Activated naive CD4-positive, alpha-beta T cell treated with anti-CD3 and anti-CD28 coated beads, Interleukin-2, amount 50 U/mL, for 24 hours (primary cell): ENCODE results near the gene MAP2K5.

Source experiments
- H3K27ac Mint-ChIP-seq: one replicate; pipeline ENCODE4 v1.8.0; 2021; ENCODE audit warnings: mild to moderate bottlenecking, mixed read lengths
- H3K27me3 Mint-ChIP-seq: one replicate; pipeline ENCODE4 v1.8.0; 2021; ENCODE audit warnings: mixed read lengths
- H3K36me3 Mint-ChIP-seq: one replicate; pipeline ENCODE4 v1.8.0; 2021; ENCODE audit warnings: mixed read lengths
- H3K4me1 Mint-ChIP-seq: one replicate; pipeline ENCODE4 v1.8.0; 2021; ENCODE audit warnings: mixed read lengths
- H3K4me3 Mint-ChIP-seq: one replicate; pipeline ENCODE4 v1.8.0; 2021; ENCODE audit warnings: mild to moderate bottlenecking, mixed read lengths
- H3K9me3 Mint-ChIP-seq: one replicate; pipeline ENCODE4 v1.8.0; 2021; ENCODE audit warnings: mixed read lengths

Gene MAP2K5

GRCh38 chr15:67785431-67785830 lies 242.9 kb downstream of the MAP2K5 start:
- H3K27ac Mint-ChIP-seq, result no peak overlapping the region
- H3K27me3 Mint-ChIP-seq, result no peaks in the 10 kb centered on the region
- no peak overlapping the region for H3K4me3 Mint-ChIP-seq
- H3K36me3 Mint-ChIP-seq, result peaks cover 15% of the 10 kb centered on the region
- H3K9me3 Mint-ChIP-seq, result no peaks in the 10 kb centered on the region
- H3K4me1 Mint-ChIP-seq, result peaks cover 25% of the 10 kb centered on the region

- Mint-ChIP-seq H3K4me1 (peaks cover 25% of the 10 kb centered on the region), H3K27ac (no peak overlapping the region), H3K4me3 (no peak overlapping the region), H3K27me3 (no peaks in the 10 kb centered on the region), H3K36me3 (peaks cover 18% of the 10 kb centered on the region), H3K9me3 (no peaks in the 10 kb centered on the region)
Measured at GRCh38 chr15:67786646-67787045, 244.1 kb downstream of the MAP2K5 start.

GRCh38 chr15:67788986-67789385 lies 246.5 kb downstream of the MAP2K5 start:
- Mint-ChIP-seq H3K27me3 (no peaks in the 10 kb centered on the region), H3K36me3 (peaks cover 29% of the 10 kb centered on the region), H3K4me1 (peaks cover 10% of the 10 kb centered on the region), H3K9me3 (no peaks in the 10 kb centered on the region), H3K4me3 (no peak overlapping the region), H3K27ac (no peak overlapping the region)

- H3K4me3 Mint-ChIP-seq, result no peak overlapping the region
- peaks cover 38% of the 10 kb centered on the region for H3K36me3 Mint-ChIP-seq
- H3K27me3 Mint-ChIP-seq, result no peaks in the 10 kb centered on the region
- H3K4me1 Mint-ChIP-seq, result no peaks in the 10 kb centered on the region
- H3K9me3 Mint-ChIP-seq, result no peaks in the 10 kb centered on the region
- H3K27ac Mint-ChIP-seq, result no peak overlapping the region
Measured at GRCh38 chr15:67790610-67791319, 248.3 kb downstream of the MAP2K5 start.

- Mint-ChIP-seq H3K36me3 (peaks cover 34% of the 10 kb centered on the region), H3K9me3 (no peaks in the 10 kb centered on the region), H3K27me3 (no peaks in the 10 kb centered on the region), H3K4me1 (no peaks in the 10 kb centered on the region), H3K4me3 (no peak overlapping the region), H3K27ac (no peak overlapping the region)
Measured at GRCh38 chr15:67792250-67792942, 249.9 kb downstream of the MAP2K5 start.

- Mint-ChIP-seq H3K27ac (no peak overlapping the region), H3K4me1 (no peaks in the 10 kb centered on the region), H3K36me3 (peaks cover 30% of the 10 kb centered on the region), H3K4me3 (no peak overlapping the region), H3K9me3 (no peaks in the 10 kb centered on the region), H3K27me3 (no peaks in the 10 kb centered on the region)
Measured at GRCh38 chr15:67794832-67795574, 252.5 kb downstream of the MAP2K5 start.

- Mint-ChIP-seq H3K36me3 (peaks cover 29% of the 10 kb centered on the region), H3K27ac (no peak overlapping the region), H3K9me3 (no peaks in the 10 kb centered on the region), H3K27me3 (no peaks in the 10 kb centered on the region), H3K4me1 (no peaks in the 10 kb centered on the region), H3K4me3 (no peak overlapping the region)
Measured at GRCh38 chr15:67796196-67797127, 254.0 kb downstream of the MAP2K5 start.

- H3K36me3 Mint-ChIP-seq, result peaks cover 14% of the 10 kb centered on the region
- no peaks in the 10 kb centered on the region for H3K9me3 Mint-ChIP-seq
- H3K27ac Mint-ChIP-seq, result no peak overlapping the region
- H3K4me3 Mint-ChIP-seq, result no peak overlapping the region
- H3K27me3 Mint-ChIP-seq, result no peaks in the 10 kb centered on the region
- no peaks in the 10 kb centered on the region for H3K4me1 Mint-ChIP-seq
Measured at GRCh38 chr15:67799801-67800205, 257.3 kb downstream of the MAP2K5 start.

- Mint-ChIP-seq H3K27ac (no peak overlapping the region), H3K4me1 (no peaks in the 10 kb centered on the region), H3K36me3 (peaks cover 8% of the 10 kb centered on the region), H3K27me3 (no peaks in the 10 kb centered on the region), H3K9me3 (no peaks in the 10 kb centered on the region), H3K4me3 (no peak overlapping the region)
Measured at GRCh38 chr15:67801142-67801541, 258.6 kb downstream of the MAP2K5 start.

- Mint-ChIP-seq H3K27ac (no peak overlapping the region), H3K27me3 (no peaks in the 10 kb centered on the region), H3K9me3 (no peaks in the 10 kb centered on the region), H3K36me3 (peaks cover 7% of the 10 kb centered on the region), H3K4me1 (no peaks in the 10 kb centered on the region), H3K4me3 (no peak overlapping the region)
Measured at GRCh38 chr15:67801926-67802914, 259.7 kb downstream of the MAP2K5 start.

GRCh38 chr15:67803299-67803698 lies 260.8 kb downstream of the MAP2K5 start:
- Mint-ChIP-seq H3K9me3 (no peaks in the 10 kb centered on the region), H3K27me3 (no peaks in the 10 kb centered on the region), H3K4me3 (no peak overlapping the region), H3K36me3 (peaks cover 4% of the 10 kb centered on the region), H3K4me1 (no peaks in the 10 kb centered on the region), H3K27ac (no peak overlapping the region)

- no peak overlapping the region for H3K4me3 Mint-ChIP-seq
- H3K27ac Mint-ChIP-seq, result no peak overlapping the region
- no peaks in the 10 kb centered on the region for H3K9me3 Mint-ChIP-seq
- H3K27me3 Mint-ChIP-seq, result no peaks in the 10 kb centered on the region
- peaks cover 8% of the 10 kb centered on the region for H3K36me3 Mint-ChIP-seq
- no peaks in the 10 kb centered on the region for H3K4me1 Mint-ChIP-seq
Measured at GRCh38 chr15:67803996-67804843, 261.7 kb downstream of the MAP2K5 start.

- Mint-ChIP-seq H3K9me3 (no peaks in the 10 kb centered on the region), H3K27me3 (no peaks in the 10 kb centered on the region), H3K4me1 (no peaks in the 10 kb centered on the region), H3K36me3 (peaks cover 8% of the 10 kb centered on the region), H3K27ac (no peak overlapping the region), H3K4me3 (no peak overlapping the region)
Measured at GRCh38 chr15:67805008-67805665, 262.6 kb downstream of the MAP2K5 start.
